PC-9 (cell line): ENCODE measurements around the gene DNAJC22. TPM values are rescaled to one million over a fixed set of nuclear protein-coding genes. Genes with fewer than 3 reads are reported as not detected.

Experiments
- BruUV-seq: library from RNA; stranded (reverse); fragments of 400-500 nt; replicated peaks from 2 replicates; lab custom pipeline; 2021; lab: Mats Ljungman, UMichigan
- CTCF ChIA-PET: fragments of 300-600 bp; sonication (Branson Sonifier 250); formaldehyde crosslinking; loops from one replicate; lab custom pipeline; 2022; ENCODE audit warnings: antibody characterized with exemption; lab: Charles Lee
- POLR2A ChIA-PET: fragments of 300-600 bp; sonication (Branson Sonifier 250); formaldehyde crosslinking; loops from one replicate; lab custom pipeline; 2022; ENCODE audit warnings: antibody characterized with exemption; ENCODE audit not compliant: unreplicated experiment; lab: Charles Lee
- DNase-seq, 2 experiments: peaks; one replicate each; pipeline versions ENCODE4 v3.0.0 to v3.0.0-alpha.2; 2015 to 2022; ENCODE audit warnings: mixed read lengths in 1 of 2
- H2AFZ ChIP-seq: fragments of 200-600 bp; sonication (generic); 2 replicates; pipeline ENCODE4 v1.8.1; 2017; ENCODE audit warnings: antibody characterized with exemption
- H3F3A ChIP-seq: fragments of 200-600 bp; sonication (generic); 2 replicates; pipeline ENCODE4 v1.8.1; 2017; ENCODE audit warnings: antibody characterized with exemption, mild to moderate bottlenecking, low read depth; ENCODE audit not compliant: insufficient read depth
- H3K27ac ChIP-seq: fragments of 200-600 bp; sonication (generic); 2 replicates; pipeline ENCODE4 v1.6.1; 2016; ENCODE audit warnings: mixed run types
- H3K27me3 ChIP-seq: fragments of 200-600 bp; sonication (generic); 2 replicates; pipeline ENCODE4 v1.6.1; 2016; ENCODE audit warnings: low read depth, mixed run types; ENCODE audit not compliant: insufficient read depth
- H3K36me3 ChIP-seq: fragments of 200-600 bp; sonication (generic); 2 replicates; pipeline ENCODE4 v1.6.1; 2016; ENCODE audit warnings: low read depth, mixed run types
- H3K4me1 ChIP-seq: fragments of 200-600 bp; sonication (generic); replicated peaks from 2 replicates; pipeline ENCODE4 v1.6.1; 2016; ENCODE audit warnings: mixed run types; ENCODE audit not compliant: insufficient read depth
- H3K4me2 ChIP-seq: fragments of 200-600 bp; sonication (generic); 2 replicates; pipeline ENCODE4 v1.6.1; 2017; ENCODE audit warnings: mixed run types
- H3K4me3 ChIP-seq: fragments of 200-600 bp; sonication (generic); 2 replicates; pipeline ENCODE4 v1.6.1; 2016; ENCODE audit warnings: mixed run types
- H3K79me2 ChIP-seq: fragments of 200-600 bp; sonication (generic); 2 replicates; pipeline ENCODE4 v1.6.1; 2017; ENCODE audit warnings: low read depth, mixed run types
- H3K9me2 ChIP-seq: fragments of 200-600 bp; sonication (generic); 2 replicates; pipeline ENCODE4 v1.8.1; 2017; ENCODE audit warnings: mild to moderate bottlenecking; ENCODE audit not compliant: insufficient read depth
- H3K9me3 ChIP-seq: fragments of 200-600 bp; sonication (generic); 2 replicates; pipeline ENCODE4 v1.8.1; 2016; ENCODE audit warnings: low read depth; ENCODE audit not compliant: insufficient read depth
- H4K20me1 ChIP-seq: fragments of 200-600 bp; sonication (generic); 2 replicates; pipeline ENCODE4 v1.8.1; 2017; ENCODE audit not compliant: insufficient read depth
- CTCF ChIP-seq: fragments of 200-600 bp; sonication (generic); conservative IDR thresholded peaks from 2 replicates; pipeline ENCODE4 v1.6.1; 2017; ENCODE audit warnings: mixed run types, antibody characterized with exemption, mild to moderate bottlenecking, moderate library complexity
- EZH2 ChIP-seq: fragments of 200-600 bp; sonication (generic); IDR thresholded peaks from 2 replicates; pipeline ENCODE4 v1.8.0; 2017; ENCODE audit warnings: antibody characterized with exemption, low read depth
- intact Hi-C: fragments of 100-400 bp; cut with micrococcal nuclease; formaldehyde crosslinking; loops from one replicate; pipeline ENCODE4 v1.10.0; 2022; ENCODE audit not compliant: unreplicated experiment
- total RNA-seq: library from RNA; stranded (reverse); gene quantifications from 2 replicates; pipeline ENCODE4 v1.2.3, GENCODE V29; 2021

DNAJC22 gene
- total RNA-seq, 1 experiment from 2014 or later, result 3.7 TPM

GRCh38 chr12:49352351-49352750, 5.7 kb downstream of the DNAJC22 start:
- no peak overlapping the region for H3K4me3 ChIP-seq
- no peak overlapping the region for H3K27ac ChIP-seq
- no peaks in the 10 kb centered on the region for H3K79me2 ChIP-seq
- no peaks in the 10 kb centered on the region for H3K9me2 ChIP-seq
- H3F3A ChIP-seq, result no peaks in the 10 kb centered on the region; the same call in 1 of the 2 replicates
- H3K36me3 ChIP-seq, result no peaks in the 10 kb centered on the region
- no peaks in the 10 kb centered on the region for H3K9me3 ChIP-seq
- TF ChIP-seq CTCF (no peak), EZH2 (no peak)
- intact Hi-C loops, result no loop called here
- H3K4me2 ChIP-seq, result no peak overlapping the region
- peaks cover 8% of the 10 kb centered on the region for H3K4me1 ChIP-seq
- no peak overlapping the region for H2AFZ ChIP-seq
- POLR2A ChIA-PET, result interaction anchor here (0.6 kb wide), 1 partner anchor 150 kb away, joined by 3 read pairs; no protein-coding TSS in a partner anchor
- no TSS peak for BruUV-seq
- no peak for DNase-seq
- CTCF ChIA-PET, result interaction anchor here (0.6 to 1.0 kb wide), 3 partner anchors 21 to 352 kb away, joined by 3 to 4 read pairs (median 3); no protein-coding TSS in a partner anchor
- H3K27me3 ChIP-seq, result peaks cover under 1% of the 10 kb centered on the region; the same call in 1 of the 2 replicates
- no peaks in the 10 kb centered on the region for H4K20me1 ChIP-seq

GRCh38 chr12:49355913-49356312, 9.2 kb downstream of the DNAJC22 start:
- CTCF ChIA-PET, result interaction anchor here (1.6 kb wide), 1 partner anchor 68 kb away, joined by 4 read pairs; no protein-coding TSS in a partner anchor

GRCh38 chr12:49357103-49357678, 10.5 kb downstream of the DNAJC22 start:
- Histone ChIP-seq H3K4me3 (no peak overlapping the region), H3K79me2 (no peaks in the 10 kb centered on the region), H4K20me1 (no peaks in the 10 kb centered on the region), H3K9me3 (no peaks in the 10 kb centered on the region), H3K27me3 (no peaks in the 10 kb centered on the region), H3K27ac (no peak overlapping the region), H3K36me3 (no peaks in the 10 kb centered on the region), H3K4me2 (no peak overlapping the region), H3K9me2 (no peaks in the 10 kb centered on the region), H3K4me1 (no peaks in the 10 kb centered on the region), H3F3A (no peaks in the 10 kb centered on the region; the same call in 1 of the 2 replicates), H2AFZ (no peak overlapping the region)
- intact Hi-C loops, result loop anchor here (1.0 kb wide), 2 partner anchors 26 to 69 kb away; no protein-coding TSS in a partner anchor
- ChIA-PET CTCF (interaction anchor here (0.6 to 3.1 kb wide), 10 partner anchors 11 to 223 kb away, joined by 3 to 51 read pairs (median 5); partner anchors contain the start of gene DNAJC22), POLR2A (interaction anchor here (0.7 kb wide), 2 partner anchors 154 to 384 kb away, joined by 8 to 9 read pairs; no protein-coding TSS in a partner anchor)
- TF ChIP-seq EZH2, result no peak
- peak; percentile 80 for TF ChIP-seq CTCF
- DNase-seq, result peak in 1 of 2 experiments; percentile 57
- no TSS peak for BruUV-seq

More at GRCh38 chr12:49355913-49356312, 9.2 kb downstream of the DNAJC22 start:
- no TSS peak for BruUV-seq
- Histone ChIP-seq H3K79me2 (no peaks in the 10 kb centered on the region), H3K9me2 (no peaks in the 10 kb centered on the region), H3K4me1 (no peaks in the 10 kb centered on the region), H3K36me3 (no peaks in the 10 kb centered on the region), H3K4me2 (no peak overlapping the region), H3K9me3 (no peaks in the 10 kb centered on the region), H3K4me3 (no peak overlapping the region), H3F3A (no peaks in the 10 kb centered on the region; the same call in 1 of the 2 replicates), H4K20me1 (no peaks in the 10 kb centered on the region), H3K27ac (no peak overlapping the region), H2AFZ (no peak overlapping the region), H3K27me3 (no peaks in the 10 kb centered on the region)
- intact Hi-C loops, result no loop called here
- POLR2A ChIA-PET, result no interaction called here
- TF ChIP-seq EZH2, result no peak
- TF ChIP-seq CTCF, result no peak
- DNase-seq, result no peak
